ENCODE measurements around the gene LGI2. TPM values are rescaled to one million over a fixed set of nuclear protein-coding genes. Genes with fewer than 3 reads are reported as not detected.

The LGI2 gene
- total and polyA plus RNA-seq, 9 of the 15 experiments (the other 6 are each of a cell fraction or from before 2014, with no cell fraction given), result 0.03 to 0.07 TPM; not detected in 7

- Histone ChIP-seq H3K79me2 (ENCODE audit: control insufficient read depth, insufficient read depth, low read length) (no peaks in the 10 kb centered on the region), H3K4me3 (no peak overlapping the region), H3K27me3 (ENCODE audit: control insufficient read depth in 2 of 2, insufficient read depth in 2 of 2, low read length in 2 of 2) (no peaks in the 10 kb centered on the region; a peak in 1 of 5 replicates), H3K9ac (ENCODE audit: insufficient read depth in 1 of 2, low read depth in 2 of 2, low read length in 2 of 2) (no peak overlapping the region), H3K4me2 (ENCODE audit: insufficient read depth, low read length) (no peak overlapping the region), H3K9me3 (replicated peaks; ENCODE audit: control insufficient read depth, insufficient read depth, low read depth, low read length) (peaks cover 6% of the 10 kb centered on the region; the same call in 1 of the 2 replicates), H3K27ac (ENCODE audit: extremely low read depth, low read depth, low read length) (no peak overlapping the region; the same call in 2 of the 3 replicates), H3K36me3 (ENCODE audit: control insufficient read depth, insufficient read depth, low read length) (no peaks in the 10 kb centered on the region), H4K20me1 (replicated peaks; ENCODE audit: control insufficient read depth, insufficient read depth, low read length) (no peaks in the 10 kb centered on the region), H3K4me1 (replicated peaks in 1 of 2; ENCODE audit: control insufficient read depth in 2 of 2, insufficient read depth in 2 of 2, low read length in 2 of 2) (no peaks in the 10 kb centered on the region), H2AFZ (ENCODE audit: low read depth, low read length) (no peak overlapping the region), H3K9me1 (ENCODE audit: control insufficient read depth, insufficient read depth, low read length) (no peaks in the 10 kb centered on the region)
- WGBS (ENCODE audit: insufficient coverage, low coverage, missing lambda C conversion rate), result 33% methylated on average over 7 of the region's 7 CpGs
- ChIA-PET POLR2A (no interaction called here), CTCF (ENCODE audit: low intra/inter-chr PET ratio) (no interaction called here)
- no peak for TF ChIP-seq EP400 (IDR thresholded peaks at IDR 0.05)
- TF ChIP-seq NFYB (IDR thresholded peaks at IDR 0.05; ENCODE audit: extremely low read depth, insufficient read length), result no peak
- no peak for TF ChIP-seq ZNF124 (CRISPR knock-in tag; IDR thresholded peaks at IDR 0.05)
- TF ChIP-seq ETS1 (conservative IDR thresholded peaks at IDR 0.05; ENCODE audit: control insufficient read depth, low read depth, low read length), result no peak
- TF ChIP-seq ETS2 (tag; IDR thresholded peaks at IDR 0.05; ENCODE audit: borderline replicate concordance, poor library complexity, severe bottlenecking), result no peak
- TF ChIP-seq ZZZ3 (IDR thresholded peaks at IDR 0.05), result no peak
- TF ChIP-seq TARDBP (IDR thresholded peaks at IDR 0.05), result no peak
- no peak for TF ChIP-seq HMG20B (CRISPR knock-in tag; IDR thresholded peaks at IDR 0.05)
- TF ChIP-seq TRIM25 (IDR thresholded peaks at IDR 0.05; ENCODE audit: borderline replicate concordance), result no peak
- no peak for TF ChIP-seq CCAR2 (IDR thresholded peaks at IDR 0.05; ENCODE audit: low read depth, low read length)
- no peak for TF ChIP-seq NELFE (IDR thresholded peaks at IDR 0.05; ENCODE audit: insufficient read depth, insufficient read length)
- no peak for TF ChIP-seq IFI16 (CRISPR knock-in tag; IDR thresholded peaks at IDR 0.05)
- no peak for TF ChIP-seq SMAD4 (CRISPR knock-in tag; conservative IDR thresholded peaks at IDR 0.05)
- no peak for TF ChIP-seq XRCC5 (IDR thresholded peaks at IDR 0.05; ENCODE audit: low read depth, low read length)
- no peak for TF ChIP-seq ZKSCAN8 (CRISPR knock-in tag; IDR thresholded peaks at IDR 0.05)
- no peak for FAIRE-seq
- intact Hi-C loops (cut with micrococcal nuclease), result no loop called here
- ATAC-seq, result no peak
- BruUV-seq (replicated peaks), result no TSS peak
- no peak for DNase-seq (ENCODE audit: extremely low read depth in 1 of 4, low spot score in 3 of 4)
- in situ Hi-C loops (cut with MboI), result no loop called here
Measured at GRCh38 chr4:24966076-24966475, 64.7 kb downstream of the LGI2 start.
